Peyer's patch (tissue), 4 donors: ENCODE measurements around the gene SCAMP2. TPM values are rescaled to one million over a fixed set of nuclear protein-coding genes. Genes with fewer than 3 reads are reported as not detected.
A peak's percentile ranks its signal among the peaks of the same experiment; 100 is the strongest.

Experiments used
- DNase-seq, 3 donors: peaks; one replicate each; pipeline ENCODE4 v3.0.0-alpha.2; 2017 to 2019
- H3K27ac ChIP-seq, 4 donors: fragments of 200-600 bp; sonication (generic); one replicate each; pipeline ENCODE4 v1.5.1; 2016 to 2019
- H3K27me3 ChIP-seq, 2 donors: fragments of 200-600 bp; sonication (generic); one replicate each; pipeline ENCODE4 v1.5.1; 2019
- H3K36me3 ChIP-seq, 3 donors: fragments of 200-600 bp; sonication (generic); one replicate each; pipeline ENCODE4 v1.5.1; 2016 to 2019
- H3K4me1 ChIP-seq, 4 donors: fragments of 200-600 bp; sonication (generic); one replicate each; pipeline ENCODE4 v1.5.1; 2016 to 2019
- H3K4me3 ChIP-seq, 4 donors: fragments of 200-600 bp; sonication (generic); 1 replicate in 3 of 4; 2 replicates in 1 of 4; pipeline ENCODE4 v1.5.1; 2016 to 2019; ENCODE audit warnings: mild to moderate bottlenecking in 1 of 4
- H3K9me3 ChIP-seq, 4 donors: fragments of 200-600 bp; sonication (generic); one replicate each; pipeline ENCODE4 v1.5.1; 2016 to 2019; ENCODE audit warnings: mild to moderate bottlenecking in 1 of 4
- POLR2A ChIP-seq, 2 donors: fragments of 450-650 bp; IDR thresholded peaks; one replicate each; pipeline ENCODE4 v1.5.1; 2017; ENCODE audit warnings: antibody characterized with exemption in 2 of 2, mild to moderate bottlenecking in 2 of 2, moderate library complexity in 2 of 2
- total RNA-seq, 4 donors: library from RNA; depleted of rRNA; stranded (reverse); fragments of >200 nt; gene quantifications; one replicate each; pipeline ENCODE4 v1.1.0, GENCODE V29; 2016
- TF ChIP-seq, protein P1 (sequence below), 6 experiments: fragments of 450-650 bp in 4 of 6; fragments of 200-600 bp in 2 of 6; sonication (generic) in 1 of 6; IDR thresholded peaks; one replicate each; pipeline ENCODE4 v1.5.1; 2017 to 2019; ENCODE audit warnings: antibody characterized with exemption in 6 of 6, mild to moderate bottlenecking in 3 of 6, moderate library complexity in 1 of 6

Gene SCAMP2
- total RNA-seq, 4 donors from 2014 or later: 60.2 to 206 (median 151) TPM

DNA sequence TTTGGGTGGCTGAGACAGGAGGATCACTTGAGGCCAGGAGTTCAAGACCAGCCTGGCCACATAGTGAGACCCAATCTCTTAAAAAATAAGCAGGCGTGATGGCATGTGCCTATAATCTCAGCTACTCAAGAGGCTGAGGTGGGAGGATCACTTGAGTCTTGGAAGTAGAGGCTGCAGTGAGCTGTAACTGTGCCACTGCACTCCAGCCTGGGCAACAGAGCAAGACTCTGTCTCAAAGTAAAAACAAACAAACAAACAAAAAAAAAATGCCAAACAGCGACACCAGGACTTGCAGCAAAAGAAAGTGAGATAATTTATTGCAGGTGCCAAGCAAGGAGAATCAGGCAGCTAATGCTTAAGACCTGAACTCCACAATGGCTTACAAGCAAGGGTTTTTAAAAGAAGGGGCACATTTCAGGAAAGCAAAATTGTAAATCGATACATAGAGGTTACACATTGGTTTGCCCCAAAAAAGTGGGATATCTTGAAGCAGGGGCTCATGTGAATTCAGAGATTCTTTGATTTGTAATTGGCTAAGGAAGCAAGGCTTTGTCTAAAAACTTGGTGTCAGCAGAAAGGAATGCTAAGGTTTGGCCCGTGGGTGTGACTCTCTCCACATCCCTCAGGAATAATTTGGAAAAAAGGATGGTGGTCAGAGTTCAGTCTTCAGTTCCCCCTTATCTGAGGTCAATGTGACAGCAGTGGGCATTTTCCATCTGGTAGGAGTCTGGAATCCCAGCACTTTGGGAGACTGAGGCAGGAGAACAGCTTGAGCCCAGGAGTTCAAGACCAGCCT is 11.5 kb upstream of the SCAMP2 start:
- TF ChIP-seq, protein P1, sequence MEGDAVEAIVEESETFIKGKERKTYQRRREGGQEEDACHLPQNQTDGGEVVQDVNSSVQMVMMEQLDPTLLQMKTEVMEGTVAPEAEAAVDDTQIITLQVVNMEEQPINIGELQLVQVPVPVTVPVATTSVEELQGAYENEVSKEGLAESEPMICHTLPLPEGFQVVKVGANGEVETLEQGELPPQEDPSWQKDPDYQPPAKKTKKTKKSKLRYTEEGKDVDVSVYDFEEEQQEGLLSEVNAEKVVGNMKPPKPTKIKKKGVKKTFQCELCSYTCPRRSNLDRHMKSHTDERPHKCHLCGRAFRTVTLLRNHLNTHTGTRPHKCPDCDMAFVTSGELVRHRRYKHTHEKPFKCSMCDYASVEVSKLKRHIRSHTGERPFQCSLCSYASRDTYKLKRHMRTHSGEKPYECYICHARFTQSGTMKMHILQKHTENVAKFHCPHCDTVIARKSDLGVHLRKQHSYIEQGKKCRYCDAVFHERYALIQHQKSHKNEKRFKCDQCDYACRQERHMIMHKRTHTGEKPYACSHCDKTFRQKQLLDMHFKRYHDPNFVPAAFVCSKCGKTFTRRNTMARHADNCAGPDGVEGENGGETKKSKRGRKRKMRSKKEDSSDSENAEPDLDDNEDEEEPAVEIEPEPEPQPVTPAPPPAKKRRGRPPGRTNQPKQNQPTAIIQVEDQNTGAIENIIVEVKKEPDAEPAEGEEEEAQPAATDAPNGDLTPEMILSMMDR (IDR thresholded peaks at IDR 0.05): no peak

DNA sequence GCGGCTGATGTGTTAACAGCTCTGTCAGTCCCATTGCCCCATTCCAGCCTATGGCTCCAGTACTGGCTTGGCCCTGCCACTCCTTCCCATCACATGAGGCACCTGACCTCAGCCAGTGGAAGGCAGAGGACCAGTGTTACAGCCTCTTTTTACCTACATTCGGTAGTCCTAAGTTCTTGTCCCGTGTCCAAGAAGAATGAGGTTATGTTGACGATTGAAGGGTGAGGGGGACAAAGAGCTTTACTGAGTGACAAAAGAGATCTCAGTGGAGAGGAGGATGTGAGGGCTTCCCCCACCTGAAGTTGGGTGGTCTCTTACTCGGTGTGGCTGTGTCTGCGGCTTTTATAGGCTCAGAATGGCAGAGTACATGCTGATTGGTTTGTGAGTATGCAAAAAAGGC is 9.4 kb upstream of the SCAMP2 start:
- no peaks in the 10 kb centered on the region for H3K9me3 ChIP-seq
- H3K36me3 ChIP-seq: no peaks in the 10 kb centered on the region
- no peak overlapping the region for H3K4me3 ChIP-seq
- no peak overlapping the region for H3K27ac ChIP-seq
- H3K4me1 ChIP-seq: no peaks in the 10 kb centered on the region
- TF ChIP-seq POLR2A (IDR thresholded peaks at IDR 0.05): no peak
- TF ChIP-seq, protein P1 (IDR thresholded peaks at IDR 0.05): no peak
- no peaks in the 10 kb centered on the region for H3K27me3 ChIP-seq
- DNase-seq: no peak

More for the DNA sequence above, 11.5 kb upstream of the SCAMP2 start:
- H3K9me3 ChIP-seq: no peaks in the 10 kb centered on the region
- peaks cover 0 to 8% (median 0%) of the 10 kb centered on the region in 4 donors for H3K4me1 ChIP-seq
- no peak overlapping the region for H3K4me3 ChIP-seq
- no peaks in the 10 kb centered on the region for H3K27me3 ChIP-seq
- no peaks in the 10 kb centered on the region for H3K36me3 ChIP-seq
- H3K27ac ChIP-seq: no peak overlapping the region
- DNase-seq: no peak

DNA sequence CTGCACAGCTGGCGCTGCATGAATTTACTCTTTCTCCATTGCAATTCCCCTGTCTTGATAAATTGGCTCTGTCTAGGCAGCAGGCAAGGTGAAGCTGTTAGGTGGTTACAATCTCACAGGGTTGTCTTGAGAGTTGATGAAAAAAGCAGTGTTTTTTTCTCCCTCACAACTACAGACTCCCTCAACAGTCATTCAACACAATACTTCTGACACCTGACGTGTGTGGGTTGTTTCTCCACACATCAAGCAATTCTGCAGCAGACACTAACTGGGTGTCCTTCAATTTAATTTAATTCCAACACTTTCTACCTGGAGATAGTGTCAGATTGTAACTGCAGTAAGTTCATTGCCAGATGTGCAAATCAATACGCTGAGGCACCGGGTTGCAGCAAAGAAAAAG is 5.1 kb upstream of the SCAMP2 start:
- Histone ChIP-seq H3K4me1 (no peaks in the 10 kb centered on the region), H3K27ac (no peak overlapping the region), H3K36me3 (no peaks in the 10 kb centered on the region), H3K9me3 (no peaks in the 10 kb centered on the region), H3K4me3 (no peak overlapping the region), H3K27me3 (no peaks in the 10 kb centered on the region)
- no peak for DNase-seq
- TF ChIP-seq, protein P1 (IDR thresholded peaks at IDR 0.05): no peak
- no peak for TF ChIP-seq POLR2A (IDR thresholded peaks at IDR 0.05)

DNA sequence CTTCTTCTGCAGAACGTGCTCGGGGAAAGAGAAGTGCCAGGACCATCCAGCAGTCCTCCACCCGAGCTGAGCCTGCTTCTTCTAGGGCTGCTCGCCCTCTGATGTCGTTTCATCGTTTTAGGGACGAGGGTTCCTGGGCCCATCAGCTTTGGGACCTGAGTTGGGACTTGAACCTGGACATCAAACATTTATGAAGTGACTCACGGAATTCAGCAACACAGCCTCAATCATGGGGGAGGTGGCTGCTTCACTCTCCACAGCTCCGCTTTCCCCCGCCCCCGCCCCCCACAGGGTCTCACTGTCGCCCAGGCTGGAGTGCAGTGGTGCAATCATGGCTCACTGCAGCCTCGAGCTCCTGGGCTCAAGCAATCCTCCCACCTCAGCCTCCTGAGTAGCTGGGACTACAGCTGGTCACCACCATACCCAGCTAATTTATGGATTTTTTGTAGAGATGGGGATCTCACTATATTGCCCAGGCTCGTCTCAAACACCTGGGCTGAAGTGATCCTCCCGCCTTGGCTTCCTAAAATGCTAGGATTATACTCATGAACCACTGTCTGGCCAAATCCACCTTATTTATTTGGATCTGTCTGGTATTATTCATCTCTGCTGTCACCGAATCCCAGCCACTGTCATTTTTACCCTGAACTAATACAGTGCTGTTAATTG is 725 bp upstream of the SCAMP2 start:
- no peaks in the 10 kb centered on the region for H3K36me3 ChIP-seq
- peak overlapping the region; percentile 91 to 98 (median 94) for H3K27ac ChIP-seq
- H3K4me1 ChIP-seq: peaks cover 3 to 36% (median 27%) of the 10 kb centered on the region in 4 donors
- no peaks in the 10 kb centered on the region for H3K9me3 ChIP-seq
- no peaks in the 10 kb centered on the region for H3K27me3 ChIP-seq
- peak overlapping the region; percentile 66 to 89 (median 78) for H3K4me3 ChIP-seq
- TF ChIP-seq, protein P1 (IDR thresholded peaks at IDR 0.05): no peak
- no peak for TF ChIP-seq POLR2A (IDR thresholded peaks at IDR 0.05)
- peak in 1 of 3 donors; percentile 55 for DNase-seq

DNA sequence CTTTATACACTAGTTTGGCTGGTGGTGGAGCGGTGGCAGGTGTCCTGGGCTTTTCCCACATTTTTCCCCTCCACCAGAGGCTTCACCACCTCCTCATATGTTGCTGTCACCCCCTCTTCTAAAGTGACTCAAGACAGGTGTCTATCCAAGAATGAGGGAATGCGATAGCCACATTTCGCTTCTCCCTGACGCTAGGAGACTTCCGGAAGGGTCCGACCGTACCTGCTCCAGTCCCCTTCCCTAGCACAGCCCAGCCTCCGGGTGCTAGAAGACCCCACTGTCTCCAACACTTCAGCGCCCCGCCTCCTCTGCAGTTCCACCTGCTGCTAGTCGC is 496 bp downstream of the SCAMP2 start:
- Histone ChIP-seq H3K36me3 (peaks cover 0 to 8% (median 0%) of the 10 kb centered on the region in 3 donors), H3K9me3 (no peaks in the 10 kb centered on the region), H3K4me3 (peak overlapping the region; percentile 66 to 89 (median 78)), H3K27ac (peak overlapping the region; percentile 91 to 98 (median 94)), H3K27me3 (no peaks in the 10 kb centered on the region), H3K4me1 (peaks cover 8 to 48% (median 32%) of the 10 kb centered on the region in 4 donors)
- no peak for TF ChIP-seq POLR2A (IDR thresholded peaks at IDR 0.05)
- TF ChIP-seq, protein P1 (IDR thresholded peaks at IDR 0.05): no peak
- DNase-seq: no peak
